Thyroid gland (tissue), 4 donors: ENCODE results near the gene UNC93B1. TPM values are rescaled to one million over a fixed set of nuclear protein-coding genes. Genes with fewer than 3 reads are reported as not detected.
"Not testable (repeated sequence)": the region's sequence is repeated elsewhere in the genome, so short reads cannot be mapped to it uniquely, and the experiment has no call there.

Source experiments
- DNase-seq, 2 donors: peaks; one replicate each; pipeline ENCODE4 v3.0.0-alpha.2; 2019
- H3K27ac ChIP-seq, 3 donors: fragments of 200-600 bp; sonication (generic); 1 replicate in 2 of 3; 2 replicates in 1 of 3; pipeline ENCODE4 v1.5.1; 2016 to 2019; ENCODE audit warnings: mild to moderate bottlenecking in 1 of 3, moderate library complexity in 1 of 3
- H3K27me3 ChIP-seq: fragments of 200-600 bp; sonication (generic); one replicate; pipeline ENCODE4 v1.5.1; 2019
- H3K36me3 ChIP-seq, 2 donors: fragments of 200-600 bp; sonication (generic); one replicate each; pipeline ENCODE4 v1.5.1; 2016 to 2019
- H3K4me1 ChIP-seq, 2 donors: fragments of 200-600 bp; sonication (generic); one replicate each; pipeline ENCODE4 v1.5.1; 2017 to 2019
- H3K4me3 ChIP-seq, 3 donors: fragments of 200-600 bp; sonication (generic); replicated peaks in 1 of 3; 1 replicate in 2 of 3; 2 replicates in 1 of 3; pipeline ENCODE4 v1.5.1; 2016; ENCODE audit warnings: mild to moderate bottlenecking in 1 of 3
- H3K9me3 ChIP-seq: fragments of 200-600 bp; sonication (generic); one replicate; pipeline ENCODE4 v1.5.1; 2017
- CTCF ChIP-seq, 6 experiments: fragments of 200-600 bp in 3 of 6; fragments of 450-650 bp in 3 of 6; sonication (generic) in 3 of 6; IDR thresholded peaks; one replicate each; pipeline ENCODE4 v1.5.1; 2016 to 2019; ENCODE audit warnings: antibody characterized with exemption in 6 of 6, mild to moderate bottlenecking in 2 of 6, inconsistent platforms in 1 of 6, moderate library complexity in 1 of 6
- POLR2A ChIP-seq, 2 donors: fragments of 450-650 bp; IDR thresholded peaks; one replicate each; pipeline ENCODE4 v1.6.1; 2017; ENCODE audit warnings: antibody characterized with exemption in 2 of 2, mild to moderate bottlenecking in 2 of 2, moderate library complexity in 1 of 2
- WGBS, 2 donors: methylation state at CpG; one replicate each; pipeline ENCODE4 v1.1.5; 2017; 5-methylcytosine and 5-hydroxymethylcytosine counted together
- intact Hi-C: fragments of 100-400 bp; cut with DNase I; formaldehyde crosslinking; loops from one replicate; pipeline ENCODE4 v1.15.1; 2023
- total RNA-seq, 4 donors: library from RNA; depleted of rRNA; stranded (reverse); fragments of >200 nt; gene quantifications; one replicate each; pipeline ENCODE4 v1.2.3, GENCODE V29; 2016

Gene UNC93B1
- total RNA-seq, 4 donors from 2014 or later: 25.7 to 49.2 (median 36.3) TPM

- TF ChIP-seq POLR2A (IDR thresholded peaks at IDR 0.05): no peak
- no peak for TF ChIP-seq CTCF (IDR thresholded peaks at IDR 0.05)
- 86 to 92% methylated on average over 10 to 26 of the region's 29 CpGs for WGBS, 2 donors
- no peak for DNase-seq
- no peak overlapping the region for H3K4me3 ChIP-seq
- no peaks in the 10 kb centered on the region for H3K36me3 ChIP-seq
- peaks cover 2 to 3% of the 10 kb centered on the region in 2 donors for H3K4me1 ChIP-seq
- no peak overlapping the region for H3K27ac ChIP-seq
- intact Hi-C loops: no loop called here
- H3K27me3 ChIP-seq: no peaks in the 10 kb centered on the region
- no peaks in the 10 kb centered on the region for H3K9me3 ChIP-seq
These were observed 19.9 kb downstream of the UNC93B1 start for GRCh38 chr11:67983951-67984350.

GRCh38 chr11:67982255-67982857 lies 21.5 kb downstream of the UNC93B1 start:
- WGBS, 2 donors: 54 to 57% methylated on average over 17 of the region's 17 CpGs
- H3K36me3 ChIP-seq, H3K4me3 ChIP-seq, H3K9me3 ChIP-seq, H3K27ac ChIP-seq, H3K4me1 ChIP-seq, H3K27me3 ChIP-seq, intact Hi-C loops, DNase-seq: not testable (repeated sequence)

- H3K36me3 ChIP-seq, H3K4me1 ChIP-seq, DNase-seq, H3K9me3 ChIP-seq, H3K27me3 ChIP-seq, H3K27ac ChIP-seq, intact Hi-C loops, H3K4me3 ChIP-seq: not testable (repeated sequence)
- 82 to 88% methylated on average over 10 of the region's 10 CpGs for WGBS, 2 donors
These were observed 22.7 kb downstream of the UNC93B1 start for GRCh38 chr11:67981226-67981625.

GRCh38 chr11:67978766-67979418 lies 25.0 kb downstream of the UNC93B1 start:
- H3K4me1 ChIP-seq, intact Hi-C loops, H3K9me3 ChIP-seq, H3K4me3 ChIP-seq, H3K27me3 ChIP-seq, H3K36me3 ChIP-seq: not testable (repeated sequence)
- peak; percentile 85 to 86 for DNase-seq
- WGBS, 2 donors: 40% methylated on average over 17 of the region's 17 CpGs
- peak overlapping the region in 1 of 3 donors; percentile 49 for H3K27ac ChIP-seq

GRCh38 chr11:67974746-67975145 lies 29.2 kb downstream of the UNC93B1 start:
- intact Hi-C loops, DNase-seq, H3K27me3 ChIP-seq, H3K27ac ChIP-seq, H3K36me3 ChIP-seq, H3K4me1 ChIP-seq, H3K4me3 ChIP-seq, H3K9me3 ChIP-seq: not testable (repeated sequence)
- 89 to 90% methylated on average over 12 of the region's 12 CpGs for WGBS, 2 donors

GRCh38 chr11:67965830-67966348 lies 38.0 kb downstream of the UNC93B1 start:
- 92% methylated on average over 19 of the region's 19 CpGs for WGBS, 2 donors
- H3K27me3 ChIP-seq, DNase-seq: not testable (repeated sequence)

GRCh38 chr11:67964746-67965145 lies 39.2 kb downstream of the UNC93B1 start:
- H3K4me1 ChIP-seq, H3K9me3 ChIP-seq, DNase-seq, H3K4me3 ChIP-seq, H3K27me3 ChIP-seq, H3K27ac ChIP-seq, H3K36me3 ChIP-seq, intact Hi-C loops: not testable (repeated sequence)

More at GRCh38 chr11:67965830-67966348, 38.0 kb downstream of the UNC93B1 start:
- intact Hi-C loops, H3K4me1 ChIP-seq, H3K4me3 ChIP-seq, H3K27ac ChIP-seq, H3K36me3 ChIP-seq, H3K9me3 ChIP-seq: not testable (repeated sequence)

- 70 to 87% methylated on average over 6 of the region's 6 CpGs for WGBS, 2 donors
- DNase-seq, H3K27me3 ChIP-seq, H3K9me3 ChIP-seq, H3K27ac ChIP-seq, H3K4me3 ChIP-seq, H3K4me1 ChIP-seq, intact Hi-C loops, H3K36me3 ChIP-seq: not testable (repeated sequence)
These were observed 40.0 kb downstream of the UNC93B1 start for GRCh38 chr11:67963879-67964278.

- intact Hi-C loops, H3K4me1 ChIP-seq, H3K27ac ChIP-seq, H3K9me3 ChIP-seq, H3K4me3 ChIP-seq, H3K36me3 ChIP-seq, H3K27me3 ChIP-seq, DNase-seq: not testable (repeated sequence)
- WGBS, 2 donors: 88 to 93% methylated on average over 3 of the region's 16 CpGs
These were observed 40.7 kb downstream of the UNC93B1 start for GRCh38 chr11:67963217-67963616.

- H3K4me3 ChIP-seq, H3K9me3 ChIP-seq, H3K36me3 ChIP-seq, H3K27ac ChIP-seq, H3K27me3 ChIP-seq, H3K4me1 ChIP-seq, DNase-seq, intact Hi-C loops: not testable (repeated sequence)
- 82 to 83% methylated on average over 6 of the region's 6 CpGs for WGBS, 2 donors
These were observed 47.7 kb downstream of the UNC93B1 start for GRCh38 chr11:67956236-67956635.
